Body of pancreas (tissue), 4 donors: ENCODE results near the gene ZNF236. TPM values are rescaled to one million over a fixed set of nuclear protein-coding genes. Genes with fewer than 3 reads are reported as not detected.
"Not testable (repeated sequence)": the region's sequence is repeated elsewhere in the genome, so short reads cannot be mapped to it uniquely, and the experiment has no call there.

Experiments
- ATAC-seq: fragments of 150-250 bp; one replicate; pipeline ENCODE4 v1.9.1; 2016
- DNase-seq, 4 donors: peaks; one replicate each; pipeline ENCODE4 v3.0.0-alpha.2; 2019
- H3K27ac ChIP-seq, 4 donors: fragments of 200-600 bp; sonication (generic); 1 replicate in 3 of 4; 2 replicates in 1 of 4; pipeline versions ENCODE4 v1.5.1 to v1.6.1; 2016 to 2019; ENCODE audit warnings: mild to moderate bottlenecking in 1 of 4, mixed read lengths in 1 of 4, moderate library complexity in 1 of 4
- H3K27me3 ChIP-seq, 2 donors: fragments of 200-600 bp; sonication (generic); one replicate each; pipeline ENCODE4 v1.6.0; 2016; ENCODE audit warnings: mild to moderate bottlenecking in 1 of 2
- H3K36me3 ChIP-seq, 2 donors: fragments of 200-600 bp; sonication (generic); replicated peaks in 1 of 2; 2 replicates each; pipeline ENCODE4 v1.5.1; 2016; ENCODE audit warnings: low read depth in 2 of 2; ENCODE audit not compliant: insufficient read depth in 1 of 2
- H3K4me1 ChIP-seq: fragments of 200-600 bp; sonication (generic); one replicate; pipeline ENCODE4 v1.6.0; 2016
- H3K4me3 ChIP-seq, 2 donors: fragments of 200-600 bp; sonication (generic); 1 replicate in 1 of 2; 2 replicates in 1 of 2; pipeline ENCODE4 v1.5.1; 2016 to 2019
- H3K9me3 ChIP-seq, 3 donors: fragments of 200-600 bp; sonication (generic); 1 replicate in 2 of 3; 2 replicates in 1 of 3; pipeline ENCODE4 v1.5.1; 2016
- CTCF ChIP-seq, 7 experiments: fragments of 450-650 bp in 4 of 7; fragments of 200-600 bp in 3 of 7; sonication (generic) in 3 of 7; IDR thresholded peaks; one replicate each; pipeline ENCODE4 v1.5.1; 2016 to 2019; ENCODE audit warnings: antibody characterized with exemption in 7 of 7
- POLR2A ChIP-seq, 3 donors: fragments of 450-650 bp; IDR thresholded peaks; one replicate each; pipeline ENCODE4 v1.6.1; 2016; ENCODE audit warnings: antibody characterized with exemption in 3 of 3, mild to moderate bottlenecking in 2 of 3
- WGBS, 2 donors: methylation state at CpG; one replicate each; pipeline ENCODE4 v1.1.5; 2017; 5-methylcytosine and 5-hydroxymethylcytosine counted together
- intact Hi-C: fragments of 100-400 bp; cut with DNase I; formaldehyde crosslinking; loops from one replicate; pipeline ENCODE4 v1.15.1; 2023
- total RNA-seq, 2 donors: library from RNA; depleted of rRNA; stranded (reverse); fragments of >200 nt; gene quantifications; one replicate each; pipeline ENCODE4 v1.1.0, GENCODE V29; 2016

ZNF236 gene
- total RNA-seq, 2 donors from 2014 or later = 9.6 to 22.7 TPM

DNA sequence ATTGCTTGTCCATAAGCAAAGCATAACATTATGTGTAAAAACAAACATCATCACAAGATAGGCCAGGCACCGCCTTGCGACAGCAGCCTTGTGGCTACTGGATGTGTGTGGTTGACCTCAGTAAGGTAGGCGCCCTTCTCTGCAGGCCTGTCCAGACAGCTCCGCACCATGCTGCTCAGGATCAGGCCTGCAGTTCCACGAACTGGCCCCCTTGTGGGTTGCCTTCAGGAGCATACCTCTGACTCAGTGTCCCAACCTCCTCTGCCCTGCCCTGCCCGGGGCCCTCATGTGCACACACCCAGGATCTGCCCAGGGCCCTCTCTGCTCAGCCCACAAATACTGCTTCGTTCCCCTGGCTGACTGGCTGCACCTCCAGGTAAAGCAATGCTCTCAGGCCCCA is 16.1 kb upstream of the ZNF236 start:
- no peak for ATAC-seq
- Histone ChIP-seq H3K27me3 (no peaks in the 10 kb centered on the region), H3K4me1 (peaks cover 11% of the 10 kb centered on the region), H3K27ac (no peak overlapping the region), H3K4me3 (no peak overlapping the region), H3K36me3 (no peaks in the 10 kb centered on the region), H3K9me3 (no peaks in the 10 kb centered on the region)
- DNase-seq = no peak
- WGBS, 2 donors = 82 to 83% methylated on average over 5 to 7 of the region's 7 CpGs
- no peak for TF ChIP-seq CTCF (IDR thresholded peaks at IDR 0.05)
- no peak for TF ChIP-seq POLR2A (IDR thresholded peaks at IDR 0.05)
- intact Hi-C loops = loop anchor here (10.0 kb wide), 1 partner anchor 58 kb away; no protein-coding TSS in a partner anchor

- H3K36me3 ChIP-seq = no peaks in the 10 kb centered on the region
- TF ChIP-seq CTCF (IDR thresholded peaks at IDR 0.05) = no peak
- TF ChIP-seq POLR2A (IDR thresholded peaks at IDR 0.05) = no peak
- peaks cover 2% of the 10 kb centered on the region for H3K4me1 ChIP-seq
- no peak for ATAC-seq
- H3K4me3 ChIP-seq = no peak overlapping the region
- intact Hi-C loops = loop anchor here (10.0 kb wide), 1 partner anchor 56 kb away; no protein-coding TSS in a partner anchor
- WGBS, 2 donors = 90% methylated on average over 8 to 10 of the region's 10 CpGs
- no peak overlapping the region for H3K27ac ChIP-seq
- no peak for DNase-seq
- H3K27me3 ChIP-seq = no peaks in the 10 kb centered on the region
- H3K9me3 ChIP-seq = no peaks in the 10 kb centered on the region
Observed at GRCh38 chr18:76808561-76808960, 13.8 kb upstream of the ZNF236 start.

DNA sequence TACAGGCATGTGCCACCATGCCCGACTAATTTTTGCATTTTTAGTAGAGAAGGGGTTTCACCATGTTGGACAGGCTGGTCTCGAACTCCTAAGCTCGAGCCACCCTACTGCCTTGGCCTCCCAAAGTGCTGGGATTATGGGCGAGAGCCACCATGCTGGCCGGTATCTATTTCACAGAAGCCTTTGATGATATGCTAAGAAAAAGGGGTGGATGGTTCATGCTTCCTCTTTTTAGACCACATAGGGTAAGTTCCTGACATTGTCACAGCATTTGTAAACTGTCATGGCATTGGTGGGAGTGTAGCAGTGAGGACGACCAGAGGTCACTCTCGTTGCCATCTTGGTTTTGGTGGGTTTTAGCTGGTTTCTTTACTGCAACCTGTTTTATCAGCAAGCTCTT is 10.8 kb upstream of the ZNF236 start:
- ATAC-seq, H3K9me3 ChIP-seq, DNase-seq, H3K27ac ChIP-seq, H3K4me1 ChIP-seq, intact Hi-C loops, H3K27me3 ChIP-seq, H3K36me3 ChIP-seq, H3K4me3 ChIP-seq: not testable (repeated sequence)
- 91 to 92% methylated on average over 6 to 7 of the region's 7 CpGs for WGBS, 2 donors

GRCh38 chr18:76814256-76814655 is 8.1 kb upstream of the ZNF236 start:
- Histone ChIP-seq H3K27me3 (no peaks in the 10 kb centered on the region), H3K36me3 (no peaks in the 10 kb centered on the region), H3K9me3 (no peaks in the 10 kb centered on the region), H3K4me3 (no peak overlapping the region), H3K27ac (no peak overlapping the region), H3K4me1 (no peaks in the 10 kb centered on the region)
- TF ChIP-seq POLR2A (IDR thresholded peaks at IDR 0.05) (no peak), CTCF (IDR thresholded peaks at IDR 0.05) (no peak)
- DNase-seq (no peak), ATAC-seq (no peak)
- intact Hi-C loops = no loop called here
- WGBS, 2 donors = 86 to 89% methylated on average over 11 of the region's 11 CpGs

DNA sequence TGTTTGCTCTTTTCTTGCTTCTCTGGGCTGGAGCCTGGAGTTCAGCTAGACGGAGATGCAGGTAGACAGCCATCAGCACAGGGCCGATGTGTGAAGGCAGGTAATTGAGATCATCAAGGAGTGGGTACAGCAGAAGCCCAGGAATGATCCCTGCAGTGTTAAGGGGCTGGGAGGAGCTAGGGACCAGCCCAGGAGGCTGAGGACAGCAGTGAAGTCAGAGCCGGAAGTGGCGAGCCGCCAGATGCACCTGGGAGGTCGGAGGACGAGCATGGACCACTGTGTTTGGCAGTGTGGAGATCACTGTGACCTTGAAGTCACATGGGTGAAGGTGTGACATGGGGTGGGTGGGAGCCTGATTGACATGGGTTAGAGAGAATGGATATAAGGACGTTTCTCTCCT is 6.2 kb upstream of the ZNF236 start:
- no peak for TF ChIP-seq CTCF (IDR thresholded peaks at IDR 0.05)
- TF ChIP-seq POLR2A (IDR thresholded peaks at IDR 0.05) = no peak
- H3K27me3 ChIP-seq = no peaks in the 10 kb centered on the region
- no peak overlapping the region for H3K4me3 ChIP-seq
- 56 to 79% methylated on average over 8 of the region's 8 CpGs for WGBS, 2 donors
- ATAC-seq (no peak), DNase-seq (no peak)
- no peaks in the 10 kb centered on the region for H3K9me3 ChIP-seq
- H3K4me1 ChIP-seq = peaks cover 17% of the 10 kb centered on the region
- intact Hi-C loops = no loop called here
- no peaks in the 10 kb centered on the region for H3K36me3 ChIP-seq
- H3K27ac ChIP-seq = no peak overlapping the region
